HepG2 (cell line): ENCODE measurements around the gene PGAP3. TPM values are rescaled to one million over a fixed set of nuclear protein-coding genes. Genes with fewer than 3 reads are reported as not detected.

Experiments used
- ZBTB40 ChIP-seq, 2 experiments: fragments of 450-650 bp in 1 of 2; sonication (generic) in 1 of 2; formaldehyde crosslinking in 1 of 2; IDR thresholded peaks; 2 replicates each; pipeline versions ENCODE4 v1.6.1 to v1.8.0; 2016 to 2022; ENCODE audit warnings: antibody characterized with exemption in 1 of 2, mild to moderate bottlenecking in 1 of 2, missing genetic modification reagents in 1 of 2
- ZNF501 ChIP-seq: sonication (generic); formaldehyde crosslinking; IDR thresholded peaks from 2 replicates; pipeline ENCODE4 v1.5.1; 2020; ENCODE audit warnings: mild to moderate bottlenecking, moderate library complexity, missing genetic modification reagents
- ZNF570 ChIP-seq: sonication (generic); formaldehyde crosslinking; IDR thresholded peaks from 2 replicates; pipeline ENCODE4 v1.4.0; 2020; ENCODE audit warnings: mild to moderate bottlenecking, missing genetic modification reagents, borderline replicate concordance
- polyA plus RNA-seq, 8 experiments: library from polyadenylated mRNA; depleted of rRNA in 3 of 8; stranded (reverse) in 7 of 8; unstranded in 1 of 8; fragments of >200 nt; fragmentation: Illumina TruSeq in 4 of 8; extraction: Trizol in 4 of 8; gene quantifications; 2 replicates each; pipeline versions ENCODE4 v1.2.1 to v1.2.3, GENCODE V29; 2011 to 2016; ENCODE audit warnings: low read depth in 4 of 8, missing spikeins in 1 of 8, mixed read lengths in 1 of 8; ENCODE audit not compliant: insufficient read depth in 1 of 8
- total RNA-seq, 5 experiments: library from RNA; depleted of rRNA; stranded (reverse); fragments of >200 nt; fragmentation: Illumina TruSeq; extraction: Trizol; gene quantifications; 2 replicates each; pipeline ENCODE4 v1.2.3, GENCODE V29; 2016; ENCODE audit warnings: low read depth in 1 of 5
- TF ChIP-seq, protein P1 (sequence below): sonication (generic); formaldehyde crosslinking; IDR thresholded peaks from 2 replicates; pipeline ENCODE4 v1.5.1; 2020; ENCODE audit warnings: mild to moderate bottlenecking, missing genetic modification reagents
- TF ChIP-seq, protein P2 (sequence below): sonication (generic); formaldehyde crosslinking; IDR thresholded peaks from 2 replicates; pipeline ENCODE4 v1.8.1; 2023; ENCODE audit warnings: mild to moderate bottlenecking, missing genetic modification reagents
- TF ChIP-seq, protein P3 (sequence below): sonication (generic); formaldehyde crosslinking; IDR thresholded peaks from 2 replicates; pipeline ENCODE4 v1.5.1; 2020; ENCODE audit warnings: missing genetic modification reagents, mild to moderate bottlenecking, borderline replicate concordance

The PGAP3 gene
- total and polyA plus RNA-seq, 2 of the 13 experiments (the other 11 are each of a cell fraction or from before 2014, with no cell fraction given): 11.9 to 14.6 TPM

GRCh38 chr17:39702901-39703893 lies 15.3 kb upstream of the PGAP3 start (continued):
- TF ChIP-seq ZBTB40 (IDR thresholded peaks at IDR 0.05) (no peak), ZBTB40 (CRISPR knock-in tag; IDR thresholded peaks at IDR 0.05) (peak; percentile 66; the same call in 1 of the 2 replicates), ZNF501 (peak; percentile 84), ZNF570 (CRISPR knock-in tag) (no peak)
- TF ChIP-seq, protein P1, sequence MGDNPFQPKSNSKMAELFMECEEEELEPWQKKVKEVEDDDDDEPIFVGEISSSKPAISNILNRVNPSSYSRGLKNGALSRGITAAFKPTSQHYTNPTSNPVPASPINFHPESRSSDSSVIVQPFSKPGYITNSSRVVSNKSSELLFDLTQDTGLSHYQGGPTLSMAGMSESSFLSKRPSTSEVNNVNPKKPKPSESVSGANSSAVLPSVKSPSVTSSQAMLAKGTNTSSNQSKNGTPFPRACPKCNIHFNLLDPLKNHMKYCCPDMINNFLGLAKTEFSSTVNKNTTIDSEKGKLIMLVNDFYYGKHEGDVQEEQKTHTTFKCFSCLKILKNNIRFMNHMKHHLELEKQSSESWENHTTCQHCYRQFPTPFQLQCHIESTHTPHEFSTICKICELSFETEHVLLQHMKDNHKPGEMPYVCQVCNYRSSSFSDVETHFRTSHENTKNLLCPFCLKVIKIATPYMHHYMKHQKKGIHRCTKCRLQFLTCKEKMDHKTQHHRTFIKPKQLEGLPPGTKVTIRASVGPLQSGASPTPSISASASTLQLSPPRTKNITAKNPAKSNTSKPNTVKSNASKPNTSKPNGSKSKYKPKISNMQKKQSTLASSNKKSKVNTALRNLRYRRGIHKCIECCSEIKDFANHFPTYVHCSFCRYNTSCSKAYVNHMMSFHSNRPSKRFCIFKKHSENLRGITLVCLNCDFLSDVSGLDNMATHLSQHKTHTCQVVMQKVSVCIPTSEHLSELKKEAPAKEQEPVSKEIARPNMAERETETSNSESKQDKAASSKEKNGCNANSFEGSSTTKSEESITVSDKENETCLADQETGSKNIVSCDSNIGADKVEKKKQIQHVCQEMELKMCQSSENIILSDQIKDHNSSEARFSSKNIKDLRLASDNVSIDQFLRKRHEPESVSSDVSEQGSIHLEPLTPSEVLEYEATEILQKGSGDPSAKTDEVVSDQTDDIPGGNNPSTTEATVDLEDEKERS (CRISPR knock-in tag): peak; percentile 75
- TF ChIP-seq, protein P2, sequence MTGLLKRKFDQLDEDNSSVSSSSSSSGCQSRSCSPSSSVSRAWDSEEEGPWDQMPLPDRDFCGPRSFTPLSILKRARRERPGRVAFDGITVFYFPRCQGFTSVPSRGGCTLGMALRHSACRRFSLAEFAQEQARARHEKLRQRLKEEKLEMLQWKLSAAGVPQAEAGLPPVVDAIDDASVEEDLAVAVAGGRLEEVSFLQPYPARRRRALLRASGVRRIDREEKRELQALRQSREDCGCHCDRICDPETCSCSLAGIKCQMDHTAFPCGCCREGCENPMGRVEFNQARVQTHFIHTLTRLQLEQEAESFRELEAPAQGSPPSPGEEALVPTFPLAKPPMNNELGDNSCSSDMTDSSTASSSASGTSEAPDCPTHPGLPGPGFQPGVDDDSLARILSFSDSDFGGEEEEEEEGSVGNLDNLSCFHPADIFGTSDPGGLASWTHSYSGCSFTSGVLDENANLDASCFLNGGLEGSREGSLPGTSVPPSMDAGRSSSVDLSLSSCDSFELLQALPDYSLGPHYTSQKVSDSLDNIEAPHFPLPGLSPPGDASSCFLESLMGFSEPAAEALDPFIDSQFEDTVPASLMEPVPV: peak; percentile 90; the same call in 1 of the 2 replicates
- TF ChIP-seq, protein P3, sequence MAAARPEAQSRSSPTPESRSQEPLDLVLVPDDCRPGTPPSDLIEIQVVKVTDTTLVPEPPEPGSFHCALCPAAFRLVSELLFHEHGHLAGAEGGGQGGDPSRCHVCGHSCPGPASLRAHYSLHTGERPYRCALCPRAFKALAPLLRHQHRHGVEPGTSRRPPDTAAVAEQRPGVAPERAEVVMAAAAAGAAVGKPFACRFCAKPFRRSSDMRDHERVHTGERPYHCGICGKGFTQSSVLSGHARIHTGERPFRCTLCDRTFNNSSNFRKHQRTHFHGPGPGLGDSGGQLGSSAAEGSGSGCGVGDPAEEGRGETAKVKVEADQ (CRISPR knock-in tag): peak; percentile 75; the same call in 1 of the 2 replicates
